ENCODE measurements around the gene FLVCR2.

Gene FLVCR2

DNA sequence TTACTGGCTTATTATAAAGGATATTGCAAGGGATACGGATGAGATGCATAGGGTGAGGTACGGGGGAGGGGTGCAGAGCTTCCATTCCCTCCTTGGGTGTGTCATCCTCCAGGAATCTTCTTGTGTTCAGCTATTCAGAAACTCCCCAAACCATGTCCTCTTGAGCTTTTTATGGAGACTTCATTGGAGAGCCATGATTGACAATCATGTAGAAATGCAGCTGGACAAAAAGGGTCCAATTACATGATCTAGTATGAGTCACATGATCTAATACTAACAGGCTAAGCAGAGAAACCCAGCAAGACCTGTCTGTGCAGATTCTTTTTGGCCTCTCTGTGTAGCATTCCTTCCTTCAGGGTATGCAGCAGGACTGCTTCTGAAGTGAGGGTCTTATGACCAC is 23.9 kb upstream of the FLVCR2 start:
- no peaks in the 10 kb centered on the region for H3K9me3 ChIP-seq (ENCODE audit: control insufficient read depth, low read length)
- H3K4me1 ChIP-seq (ENCODE audit: control insufficient read depth, insufficient read depth, low read length, poor library complexity, severe bottlenecking) = no peaks in the 10 kb centered on the region
- no peak for DNase-seq
- no peak overlapping the region for H3K4me3 ChIP-seq (ENCODE audit: insufficient read depth, low read depth, low read length, poor library complexity, severe bottlenecking)
- H3K27ac ChIP-seq (ENCODE audit: insufficient read depth, low read length, poor library complexity, severe bottlenecking) = no peak overlapping the region
- no peaks in the 10 kb centered on the region for H3K27me3 ChIP-seq (replicated peaks; ENCODE audit: control insufficient read depth, insufficient read depth, low read length, poor library complexity, severe bottlenecking)
- no peaks in the 10 kb centered on the region for H3K36me3 ChIP-seq (ENCODE audit: control insufficient read depth, insufficient read depth, low read length)

DNA sequence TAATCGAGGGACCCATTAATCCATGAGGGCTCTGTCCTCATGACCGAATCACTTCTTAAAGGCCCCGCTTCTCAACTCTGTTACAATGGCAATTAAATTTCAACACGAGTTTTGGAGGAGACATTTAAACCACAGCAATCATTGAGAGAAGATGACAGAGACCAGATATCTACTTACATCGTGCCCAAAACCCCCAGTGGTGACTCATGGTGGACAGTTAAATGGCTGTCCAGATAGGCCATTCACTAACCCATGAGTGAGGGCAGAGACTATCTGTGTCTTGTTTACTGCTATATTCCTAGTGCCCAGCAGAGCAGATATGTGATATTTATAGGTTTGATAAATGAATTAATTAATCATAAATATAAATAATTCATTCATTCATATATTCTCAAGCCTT is 20.0 kb upstream of the FLVCR2 start:
- Histone ChIP-seq H3K36me3 (ENCODE audit: control insufficient read depth, insufficient read depth, low read length) (no peaks in the 10 kb centered on the region), H3K4me3 (ENCODE audit: insufficient read depth, low read depth, low read length, poor library complexity, severe bottlenecking) (no peak overlapping the region)
- no peak for DNase-seq

DNA sequence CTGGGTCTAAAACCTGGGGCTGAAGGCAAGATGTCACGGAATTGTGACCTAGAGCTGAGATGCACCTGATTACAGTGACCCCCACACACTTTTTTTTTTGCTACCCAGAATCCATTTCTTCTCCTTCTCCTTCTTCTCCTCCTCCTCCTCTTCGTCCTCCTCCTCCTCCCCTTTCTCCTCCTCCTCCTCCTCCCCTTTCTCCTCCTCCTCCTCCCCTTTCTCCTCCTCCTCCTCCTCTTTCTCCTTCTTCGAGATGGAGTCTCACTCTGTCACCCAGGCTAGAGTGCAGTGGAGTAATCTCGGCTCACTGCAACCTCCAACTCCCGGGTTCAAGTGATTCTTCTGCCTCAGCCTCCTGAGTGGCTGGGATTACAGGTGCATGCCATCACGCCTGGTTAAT is 19.4 kb upstream of the FLVCR2 start:
- Histone ChIP-seq H3K9me3 (ENCODE audit: control insufficient read depth, low read length) (no peaks in the 10 kb centered on the region), H3K27ac (ENCODE audit: insufficient read depth, low read length, poor library complexity, severe bottlenecking) (no peak overlapping the region), H3K27me3 (replicated peaks; ENCODE audit: control insufficient read depth, insufficient read depth, low read length, poor library complexity, severe bottlenecking) (no peaks in the 10 kb centered on the region), H3K4me1 (ENCODE audit: control insufficient read depth, insufficient read depth, low read length, poor library complexity, severe bottlenecking) (peaks cover 8% of the 10 kb centered on the region), H3K4me3 (ENCODE audit: insufficient read depth, low read depth, low read length, poor library complexity, severe bottlenecking) (no peak overlapping the region), H3K36me3 (ENCODE audit: control insufficient read depth, insufficient read depth, low read length) (no peaks in the 10 kb centered on the region)
- DNase-seq = no peak

More for the DNA sequence above, 20.0 kb upstream of the FLVCR2 start:
- H3K27ac ChIP-seq (ENCODE audit: insufficient read depth, low read length, poor library complexity, severe bottlenecking) = no peak overlapping the region
- H3K4me1 ChIP-seq (ENCODE audit: control insufficient read depth, insufficient read depth, low read length, poor library complexity, severe bottlenecking) = peaks cover 8% of the 10 kb centered on the region
- H3K9me3 ChIP-seq (ENCODE audit: control insufficient read depth, low read length) = no peaks in the 10 kb centered on the region
- H3K27me3 ChIP-seq (replicated peaks; ENCODE audit: control insufficient read depth, insufficient read depth, low read length, poor library complexity, severe bottlenecking) = no peaks in the 10 kb centered on the region

DNA sequence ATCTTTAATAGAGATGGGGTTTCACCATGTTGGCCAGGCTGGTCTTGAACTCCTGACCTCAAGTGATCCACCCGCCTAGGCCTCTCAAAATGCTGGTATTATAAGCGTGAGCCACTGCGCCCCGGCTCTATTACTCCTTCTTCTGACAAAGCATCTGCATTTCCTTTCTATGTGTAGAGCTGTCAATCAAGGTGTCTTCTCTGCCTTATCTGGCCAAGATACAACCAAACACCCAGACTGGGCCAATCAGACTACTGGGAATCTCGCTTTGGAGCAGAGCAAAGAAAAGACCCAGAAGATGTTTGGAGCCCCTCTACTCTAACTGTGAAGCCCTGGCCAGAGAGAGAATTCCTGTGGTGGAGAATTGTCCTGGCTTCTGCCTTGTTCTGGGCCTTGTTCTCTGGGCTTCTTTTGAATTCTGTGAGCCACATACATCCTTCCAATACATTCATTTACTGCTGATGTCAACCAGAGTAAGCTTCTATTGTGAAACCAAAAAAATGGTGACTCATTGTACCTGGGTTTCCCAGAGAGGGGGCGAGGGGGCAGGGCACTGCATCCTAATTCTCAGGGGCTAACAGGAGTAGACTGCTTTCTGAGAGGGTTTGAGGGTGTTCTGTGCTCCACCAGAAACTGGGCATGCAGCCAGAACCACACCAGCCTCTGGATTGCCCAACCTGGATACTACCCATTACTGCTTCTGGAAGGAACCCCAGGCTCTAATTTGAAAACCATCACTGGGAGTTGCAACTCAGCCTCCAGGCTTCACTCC is 18.8 kb upstream of the FLVCR2 start:
- H3K27ac ChIP-seq (ENCODE audit: insufficient read depth, low read length, poor library complexity, severe bottlenecking) = no peak overlapping the region
- H3K4me1 ChIP-seq (ENCODE audit: control insufficient read depth, insufficient read depth, low read length, poor library complexity, severe bottlenecking) = peaks cover 8% of the 10 kb centered on the region
- H3K27me3 ChIP-seq (replicated peaks; ENCODE audit: control insufficient read depth, insufficient read depth, low read length, poor library complexity, severe bottlenecking) = no peaks in the 10 kb centered on the region
- no peak for DNase-seq
- no peak overlapping the region for H3K4me3 ChIP-seq (ENCODE audit: insufficient read depth, low read depth, low read length, poor library complexity, severe bottlenecking)
- no peaks in the 10 kb centered on the region for H3K9me3 ChIP-seq (ENCODE audit: control insufficient read depth, low read length)
- no peaks in the 10 kb centered on the region for H3K36me3 ChIP-seq (ENCODE audit: control insufficient read depth, insufficient read depth, low read length)

DNA sequence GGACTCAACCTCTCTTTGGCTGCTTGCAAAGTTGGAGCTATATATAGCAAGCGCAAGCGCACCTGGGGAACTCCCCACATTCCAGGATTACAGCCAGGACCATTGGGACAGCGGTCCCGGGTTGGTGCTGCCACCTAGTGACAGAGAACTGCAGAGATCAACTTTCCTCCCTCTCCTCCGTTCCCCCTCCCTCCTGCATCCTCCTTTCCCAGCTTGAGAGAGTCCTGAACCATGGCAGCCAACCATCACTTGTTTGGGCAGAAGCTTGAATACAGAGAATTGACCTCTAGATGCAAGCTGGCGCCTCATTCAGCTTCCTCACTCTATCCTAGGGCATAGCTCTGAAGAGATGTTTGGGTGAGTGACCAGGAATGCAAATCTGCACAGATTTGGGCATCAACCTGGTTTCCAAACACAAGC is 17.4 kb upstream of the FLVCR2 start:
- Histone ChIP-seq H3K9me3 (ENCODE audit: control insufficient read depth, low read length) (no peaks in the 10 kb centered on the region), H3K4me3 (ENCODE audit: insufficient read depth, low read depth, low read length, poor library complexity, severe bottlenecking) (no peak overlapping the region), H3K36me3 (ENCODE audit: control insufficient read depth, insufficient read depth, low read length) (no peaks in the 10 kb centered on the region), H3K4me1 (ENCODE audit: control insufficient read depth, insufficient read depth, low read length, poor library complexity, severe bottlenecking) (peaks cover 11% of the 10 kb centered on the region), H3K27ac (ENCODE audit: insufficient read depth, low read length, poor library complexity, severe bottlenecking) (no peak overlapping the region), H3K27me3 (replicated peaks; ENCODE audit: control insufficient read depth, insufficient read depth, low read length, poor library complexity, severe bottlenecking) (no peaks in the 10 kb centered on the region)
- DNase-seq = peak in 1 of 3 donors; percentile 31

DNA sequence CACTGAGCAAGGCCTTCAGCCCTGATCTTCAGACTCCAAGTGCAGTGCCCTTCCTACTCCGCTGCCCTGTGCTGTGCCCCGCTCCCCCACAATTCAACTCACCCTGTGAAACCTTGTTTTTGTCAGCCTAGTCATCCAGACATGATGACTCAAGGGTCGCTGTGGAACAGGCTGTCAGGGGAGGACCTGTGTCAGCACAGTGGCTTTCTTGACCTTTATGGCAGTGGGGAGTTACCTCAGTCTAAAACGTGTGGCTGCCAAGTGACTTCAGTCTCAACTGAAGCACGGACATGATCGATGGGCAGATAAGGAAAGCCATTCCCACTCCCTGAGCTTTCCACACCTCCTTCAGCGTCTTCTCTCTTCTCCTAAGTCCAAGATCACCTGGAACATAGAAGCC is 16.3 kb upstream of the FLVCR2 start:
- no peak for DNase-seq
- Histone ChIP-seq H3K4me1 (ENCODE audit: control insufficient read depth, insufficient read depth, low read length, poor library complexity, severe bottlenecking) (peaks cover 16% of the 10 kb centered on the region), H3K36me3 (ENCODE audit: control insufficient read depth, insufficient read depth, low read length) (no peaks in the 10 kb centered on the region), H3K4me3 (ENCODE audit: insufficient read depth, low read depth, low read length, poor library complexity, severe bottlenecking) (no peak overlapping the region), H3K9me3 (ENCODE audit: control insufficient read depth, low read length) (no peaks in the 10 kb centered on the region), H3K27me3 (replicated peaks; ENCODE audit: control insufficient read depth, insufficient read depth, low read length, poor library complexity, severe bottlenecking) (no peaks in the 10 kb centered on the region), H3K27ac (ENCODE audit: insufficient read depth, low read length, poor library complexity, severe bottlenecking) (no peak overlapping the region)

DNA sequence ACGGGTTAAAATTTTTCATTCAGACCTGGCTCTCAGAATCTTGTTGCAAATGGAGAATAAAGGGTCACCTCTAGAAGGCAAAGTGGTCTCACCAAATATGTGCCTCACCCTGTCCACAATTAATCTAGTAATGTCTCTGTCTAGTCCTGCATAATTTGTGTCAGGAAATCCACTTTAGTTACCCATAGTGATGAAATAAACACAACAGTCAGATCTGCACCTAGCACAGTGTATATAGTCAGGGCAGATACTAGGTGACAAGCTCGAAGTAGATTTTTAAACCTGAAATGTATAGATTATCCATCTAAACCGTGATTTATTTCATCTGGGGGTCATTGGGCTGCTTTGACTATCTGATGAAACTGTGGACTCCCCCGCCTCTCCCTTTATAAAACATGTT is 15.9 kb upstream of the FLVCR2 start:
- Histone ChIP-seq H3K4me1 (ENCODE audit: control insufficient read depth, insufficient read depth, low read length, poor library complexity, severe bottlenecking) (peaks cover 16% of the 10 kb centered on the region), H3K4me3 (ENCODE audit: insufficient read depth, low read depth, low read length, poor library complexity, severe bottlenecking) (no peak overlapping the region), H3K36me3 (ENCODE audit: control insufficient read depth, insufficient read depth, low read length) (no peaks in the 10 kb centered on the region), H3K27ac (ENCODE audit: insufficient read depth, low read length, poor library complexity, severe bottlenecking) (no peak overlapping the region), H3K9me3 (ENCODE audit: control insufficient read depth, low read length) (no peaks in the 10 kb centered on the region), H3K27me3 (replicated peaks; ENCODE audit: control insufficient read depth, insufficient read depth, low read length, poor library complexity, severe bottlenecking) (no peaks in the 10 kb centered on the region)
- no peak for DNase-seq

DNA sequence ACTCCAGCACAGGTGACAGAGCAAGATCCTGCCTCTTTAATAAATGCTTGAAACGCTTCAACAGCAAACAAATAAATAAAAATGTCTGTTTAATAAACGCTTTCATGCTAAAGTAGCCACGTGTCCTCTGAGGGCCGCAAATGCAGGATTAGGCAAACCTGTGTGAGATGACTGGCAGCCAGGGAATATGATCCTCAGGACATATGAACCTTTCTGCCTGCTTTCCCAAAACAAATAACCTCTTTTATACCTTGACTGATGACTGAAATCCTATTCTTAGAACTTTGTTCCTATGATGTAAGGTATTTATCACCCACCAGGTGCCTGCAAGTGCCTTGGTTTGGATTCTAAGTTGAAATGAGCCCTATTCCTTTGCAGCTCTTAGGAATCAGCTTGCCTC is 14.5 kb upstream of the FLVCR2 start:
- Histone ChIP-seq H3K9me3 (ENCODE audit: control insufficient read depth, low read length) (no peaks in the 10 kb centered on the region), H3K4me1 (ENCODE audit: control insufficient read depth, insufficient read depth, low read length, poor library complexity, severe bottlenecking) (peaks cover 16% of the 10 kb centered on the region), H3K36me3 (ENCODE audit: control insufficient read depth, insufficient read depth, low read length) (no peaks in the 10 kb centered on the region), H3K27me3 (replicated peaks; ENCODE audit: control insufficient read depth, insufficient read depth, low read length, poor library complexity, severe bottlenecking) (no peaks in the 10 kb centered on the region), H3K27ac (ENCODE audit: insufficient read depth, low read length, poor library complexity, severe bottlenecking) (no peak overlapping the region), H3K4me3 (ENCODE audit: insufficient read depth, low read depth, low read length, poor library complexity, severe bottlenecking) (no peak overlapping the region)
- DNase-seq = no peak

DNA sequence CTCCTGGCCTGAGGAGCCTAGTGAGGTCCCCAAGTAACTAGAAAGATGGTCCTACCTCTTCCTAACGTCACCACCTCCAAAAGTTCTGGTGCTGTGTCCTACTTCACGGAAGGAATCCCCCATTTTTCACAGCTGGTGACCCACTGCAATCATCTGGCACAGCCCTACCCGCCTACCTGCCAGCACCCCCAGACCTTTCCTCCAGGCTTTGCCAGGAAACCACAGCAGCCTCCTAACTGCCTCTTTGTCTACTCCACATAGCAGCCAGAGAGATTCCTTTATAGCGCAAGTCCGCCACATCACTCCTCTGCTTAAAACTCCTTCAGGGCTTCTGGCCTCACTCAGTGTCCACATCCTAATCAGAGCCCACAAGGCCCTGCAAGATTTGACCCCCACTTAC is 13.4 kb upstream of the FLVCR2 start:
- Histone ChIP-seq H3K9me3 (ENCODE audit: control insufficient read depth, low read length) (no peaks in the 10 kb centered on the region), H3K4me1 (ENCODE audit: control insufficient read depth, insufficient read depth, low read length, poor library complexity, severe bottlenecking) (peaks cover 16% of the 10 kb centered on the region), H3K27me3 (replicated peaks; ENCODE audit: control insufficient read depth, insufficient read depth, low read length, poor library complexity, severe bottlenecking) (no peaks in the 10 kb centered on the region), H3K36me3 (ENCODE audit: control insufficient read depth, insufficient read depth, low read length) (no peaks in the 10 kb centered on the region), H3K4me3 (ENCODE audit: insufficient read depth, low read depth, low read length, poor library complexity, severe bottlenecking) (no peak overlapping the region), H3K27ac (ENCODE audit: insufficient read depth, low read length, poor library complexity, severe bottlenecking) (no peak overlapping the region)
- DNase-seq = no peak

DNA sequence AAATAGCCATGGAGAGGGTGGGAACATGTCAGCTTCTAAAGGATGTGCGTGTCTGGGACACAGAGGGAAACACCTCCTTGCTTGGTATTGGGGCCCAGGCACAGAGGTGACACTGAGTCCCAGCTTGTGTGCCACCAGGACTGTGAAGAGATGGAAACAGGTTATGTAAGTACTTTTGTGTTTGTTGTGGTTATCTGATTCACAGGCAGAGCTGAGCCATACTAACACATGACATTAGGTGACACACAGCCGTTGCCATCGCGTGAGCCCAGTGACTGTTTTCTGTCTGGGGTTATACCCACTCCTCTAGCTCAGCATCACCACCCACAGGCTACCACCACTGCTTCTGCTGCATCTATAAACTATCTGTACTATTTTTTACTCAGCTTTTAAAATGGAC is 12.1 kb upstream of the FLVCR2 start:
- Histone ChIP-seq H3K27me3 (replicated peaks; ENCODE audit: control insufficient read depth, insufficient read depth, low read length, poor library complexity, severe bottlenecking) (no peaks in the 10 kb centered on the region), H3K9me3 (ENCODE audit: control insufficient read depth, low read length) (no peaks in the 10 kb centered on the region), H3K27ac (ENCODE audit: insufficient read depth, low read length, poor library complexity, severe bottlenecking) (peak overlapping the region; percentile 39), H3K4me1 (ENCODE audit: control insufficient read depth, insufficient read depth, low read length, poor library complexity, severe bottlenecking) (peaks cover 8% of the 10 kb centered on the region), H3K4me3 (ENCODE audit: insufficient read depth, low read depth, low read length, poor library complexity, severe bottlenecking) (no peak overlapping the region), H3K36me3 (ENCODE audit: control insufficient read depth, insufficient read depth, low read length) (no peaks in the 10 kb centered on the region)
- peak; percentile 34 to 60 (median 59) for DNase-seq
